ENCODE data around the gene PLEKHG7.

DNA sequence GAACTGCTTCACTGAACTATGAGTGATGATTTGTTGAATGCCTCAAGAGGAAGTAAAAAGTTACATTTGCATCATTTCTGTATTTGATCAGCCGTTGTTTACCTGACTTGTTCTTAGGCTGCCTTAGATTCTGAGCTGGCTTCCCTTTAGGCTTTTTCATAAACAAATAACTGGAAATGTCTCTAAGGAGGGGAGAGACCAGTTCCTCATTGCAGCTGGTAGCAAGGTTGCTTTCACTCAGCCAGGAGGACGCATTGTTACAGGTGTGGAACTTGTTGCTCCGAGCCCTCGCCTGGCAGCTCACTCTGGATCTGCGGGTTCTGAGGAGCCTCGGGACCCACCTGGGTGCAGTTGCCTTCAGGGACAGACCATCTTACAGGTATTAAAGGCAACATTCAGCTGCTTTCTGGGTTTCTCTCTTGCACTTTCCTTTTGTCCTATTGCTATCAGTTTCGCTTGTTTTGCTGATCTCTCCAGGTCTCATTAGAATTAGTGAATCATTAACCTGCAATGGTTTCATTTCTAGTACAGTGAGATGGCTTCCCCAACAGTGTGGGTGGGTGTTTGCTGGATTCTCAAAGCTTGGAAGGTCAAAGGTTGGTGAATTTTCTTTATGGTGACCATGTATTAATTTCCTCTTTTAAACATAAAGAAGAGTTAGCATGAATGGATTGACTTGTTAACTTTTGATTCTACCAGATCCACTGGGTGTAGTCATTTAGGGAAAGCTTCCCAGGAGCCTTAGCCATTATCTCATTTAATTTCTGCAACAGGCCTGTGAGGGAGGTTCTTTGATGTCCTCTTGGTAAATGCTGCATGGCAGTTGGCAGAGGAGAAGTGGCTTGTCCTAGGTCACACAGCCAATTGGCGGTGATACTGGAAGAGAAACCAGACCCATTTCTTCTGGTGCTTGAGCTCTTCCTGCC lies at the start of gene PLEKHG7:
- TF ChIP-seq EZH2phosphoT487 (IDR thresholded peaks at IDR 0.05; ENCODE audit: borderline replicate concordance, low read length) (no peak), EZH2 (IDR thresholded peaks at IDR 0.05; ENCODE audit: low read length, unreplicated experiment) (no peak)
- TF ChIP-seq, protein P1, sequence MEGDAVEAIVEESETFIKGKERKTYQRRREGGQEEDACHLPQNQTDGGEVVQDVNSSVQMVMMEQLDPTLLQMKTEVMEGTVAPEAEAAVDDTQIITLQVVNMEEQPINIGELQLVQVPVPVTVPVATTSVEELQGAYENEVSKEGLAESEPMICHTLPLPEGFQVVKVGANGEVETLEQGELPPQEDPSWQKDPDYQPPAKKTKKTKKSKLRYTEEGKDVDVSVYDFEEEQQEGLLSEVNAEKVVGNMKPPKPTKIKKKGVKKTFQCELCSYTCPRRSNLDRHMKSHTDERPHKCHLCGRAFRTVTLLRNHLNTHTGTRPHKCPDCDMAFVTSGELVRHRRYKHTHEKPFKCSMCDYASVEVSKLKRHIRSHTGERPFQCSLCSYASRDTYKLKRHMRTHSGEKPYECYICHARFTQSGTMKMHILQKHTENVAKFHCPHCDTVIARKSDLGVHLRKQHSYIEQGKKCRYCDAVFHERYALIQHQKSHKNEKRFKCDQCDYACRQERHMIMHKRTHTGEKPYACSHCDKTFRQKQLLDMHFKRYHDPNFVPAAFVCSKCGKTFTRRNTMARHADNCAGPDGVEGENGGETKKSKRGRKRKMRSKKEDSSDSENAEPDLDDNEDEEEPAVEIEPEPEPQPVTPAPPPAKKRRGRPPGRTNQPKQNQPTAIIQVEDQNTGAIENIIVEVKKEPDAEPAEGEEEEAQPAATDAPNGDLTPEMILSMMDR (conservative IDR thresholded peaks at IDR 0.05; ENCODE audit: low read depth, low read length): no peak

All from PC-3 (cell line).